Hepatocyte (in vitro differentiated cells): ENCODE results near the gene DHRS3. TPM values are rescaled to one million over a fixed set of nuclear protein-coding genes. Genes with fewer than 3 reads are reported as not detected.
A peak's percentile ranks its signal among the peaks of the same experiment; 100 is the strongest.

ENCODE experiments used
- DNase-seq: peaks from one replicate; pipeline ENCODE4 v3.0.0-alpha.2; 2016; ENCODE audit warnings: low spot score
- H2AFZ ChIP-seq: fragments of 200-600 bp; sonication (generic); 2 replicates; pipeline ENCODE4 v1.6.0; 2016; ENCODE audit warnings: antibody characterized with exemption, mild to moderate bottlenecking
- H3K27ac ChIP-seq: fragments of 200-600 bp; sonication (generic); 2 replicates; pipeline ENCODE4 v1.5.1; 2016; ENCODE audit warnings: mild to moderate bottlenecking
- H3K27me3 ChIP-seq: fragments of 200-600 bp; sonication (generic); 2 replicates; pipeline ENCODE4 v1.6.1; 2016
- H3K36me3 ChIP-seq: fragments of 200-600 bp; sonication (generic); replicated peaks from 2 replicates; pipeline ENCODE4 v1.5.1; 2016; ENCODE audit warnings: low read depth; ENCODE audit not compliant: insufficient read depth
- H3K4me1 ChIP-seq: fragments of 200-600 bp; sonication (generic); 2 replicates; pipeline ENCODE4 v1.5.1; 2016; ENCODE audit warnings: mild to moderate bottlenecking, moderate library complexity; ENCODE audit not compliant: insufficient read depth
- H3K4me2 ChIP-seq: fragments of 200-600 bp; sonication (generic); 2 replicates; pipeline ENCODE4 v1.6.0; 2016
- H3K4me3 ChIP-seq: fragments of 200-600 bp; sonication (generic); 2 replicates; pipeline ENCODE4 v1.5.1; 2016; ENCODE audit warnings: mild to moderate bottlenecking
- H3K79me2 ChIP-seq: fragments of 200-600 bp; sonication (generic); 2 replicates; pipeline ENCODE4 v1.6.0; 2017; ENCODE audit warnings: mild to moderate bottlenecking
- H3K9me2 ChIP-seq: fragments of 200-600 bp; sonication (generic); replicated peaks from 2 replicates; pipeline ENCODE4 v1.6.0; 2017; ENCODE audit warnings: mild to moderate bottlenecking; ENCODE audit not compliant: insufficient read depth
- H3K9me3 ChIP-seq: fragments of 200-600 bp; sonication (generic); 2 replicates; pipeline ENCODE4 v1.5.1; 2016; ENCODE audit warnings: low read depth, mild to moderate bottlenecking
- H4K20me1 ChIP-seq: fragments of 200-600 bp; sonication (generic); 2 replicates; pipeline ENCODE4 v1.6.0; 2016; ENCODE audit warnings: mild to moderate bottlenecking; ENCODE audit not compliant: insufficient read depth, poor library complexity, severe bottlenecking
- EZH2 ChIP-seq: fragments of 200-600 bp; sonication (generic); IDR thresholded peaks from 2 replicates; pipeline ENCODE4 v1.6.1; 2016; ENCODE audit warnings: antibody characterized with exemption, mild to moderate bottlenecking, borderline replicate concordance
- EZH2phosphoT487 ChIP-seq: fragments of 200-600 bp; sonication (generic); IDR thresholded peaks from one replicate; pipeline ENCODE4 v1.6.1; 2018; ENCODE audit warnings: antibody characterized with exemption, mild to moderate bottlenecking, low read depth, moderate library complexity; ENCODE audit not compliant: unreplicated experiment, severe bottlenecking
- WGBS: methylation state at CpG from one replicate; pipeline ENCODE4 v1.1.6; 2016; ENCODE audit warnings: low lambda C conversion rate; ENCODE audit errors: missing lambda C conversion rate; 5-methylcytosine and 5-hydroxymethylcytosine counted together
- polyA plus RNA-seq: library from polyadenylated mRNA; unstranded; fragments of >200 nt; fragmentation: Nextera tagmentation; extraction: Ambion mirVana; gene quantifications from 2 replicates; pipeline ENCODE4 v1.2.1, GENCODE V29; 2016
- total RNA-seq: library from RNA; depleted of rRNA; stranded (reverse); fragments of >200 nt; gene quantifications from 2 replicates; pipeline ENCODE4 v1.2.3, GENCODE V29; 2014
- TF ChIP-seq, protein P1 (sequence below): fragments of 200-600 bp; sonication (generic); IDR thresholded peaks from 2 replicates; pipeline ENCODE4 v1.5.1; 2016; ENCODE audit warnings: antibody characterized with exemption, mild to moderate bottlenecking; ENCODE audit not compliant: poor library complexity

Gene DHRS3
- total and polyA plus RNA-seq, 2 experiments from 2014 or later, result 75.9 to 103 TPM

DNA sequence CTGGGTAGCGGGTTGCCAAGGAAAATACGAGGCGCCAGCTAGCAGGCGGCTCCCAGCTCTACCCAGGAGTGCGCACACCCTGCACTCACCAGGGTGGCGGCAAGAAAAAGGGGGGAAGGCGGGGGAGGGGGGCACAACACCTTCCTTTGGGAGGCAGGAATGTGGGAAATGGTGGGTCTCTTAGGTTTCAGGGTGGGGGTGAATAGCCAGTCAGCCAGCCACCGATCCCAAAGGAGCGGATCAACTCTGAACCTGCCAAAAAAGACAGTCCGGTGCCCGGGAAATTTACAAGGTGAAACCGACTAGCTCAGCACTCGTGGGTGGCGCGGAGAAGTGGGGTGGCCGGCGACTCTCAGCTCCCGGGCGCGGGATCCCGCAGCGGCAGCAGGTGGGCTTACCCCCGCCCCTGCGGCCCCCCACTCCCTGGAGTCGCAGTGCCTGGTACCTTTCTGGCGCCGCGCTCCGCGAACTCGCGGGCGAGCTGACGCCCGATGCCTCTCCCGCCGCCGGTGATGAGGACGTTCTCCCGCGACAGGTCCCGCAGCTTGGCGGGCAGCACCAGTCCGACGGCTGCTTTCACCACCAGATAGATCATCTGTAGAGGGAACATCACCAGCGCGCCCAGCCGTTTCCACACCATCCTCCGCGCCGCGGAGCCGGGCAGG lies 1.2 kb downstream of the DHRS3 start:
- H3K4me2 ChIP-seq, result peak overlapping the region; percentile 85
- no peaks in the 10 kb centered on the region for H3K27me3 ChIP-seq
- H3K9me2 ChIP-seq, result no peaks in the 10 kb centered on the region
- no peaks in the 10 kb centered on the region for H3K36me3 ChIP-seq
- H2AFZ ChIP-seq, result peak overlapping the region; percentile 33
- peaks cover 37% of the 10 kb centered on the region for H3K4me1 ChIP-seq
- peaks cover 54% of the 10 kb centered on the region for H3K79me2 ChIP-seq
- TF ChIP-seq EZH2phosphoT487 (no peak), EZH2 (no peak)
- TF ChIP-seq, protein P1, sequence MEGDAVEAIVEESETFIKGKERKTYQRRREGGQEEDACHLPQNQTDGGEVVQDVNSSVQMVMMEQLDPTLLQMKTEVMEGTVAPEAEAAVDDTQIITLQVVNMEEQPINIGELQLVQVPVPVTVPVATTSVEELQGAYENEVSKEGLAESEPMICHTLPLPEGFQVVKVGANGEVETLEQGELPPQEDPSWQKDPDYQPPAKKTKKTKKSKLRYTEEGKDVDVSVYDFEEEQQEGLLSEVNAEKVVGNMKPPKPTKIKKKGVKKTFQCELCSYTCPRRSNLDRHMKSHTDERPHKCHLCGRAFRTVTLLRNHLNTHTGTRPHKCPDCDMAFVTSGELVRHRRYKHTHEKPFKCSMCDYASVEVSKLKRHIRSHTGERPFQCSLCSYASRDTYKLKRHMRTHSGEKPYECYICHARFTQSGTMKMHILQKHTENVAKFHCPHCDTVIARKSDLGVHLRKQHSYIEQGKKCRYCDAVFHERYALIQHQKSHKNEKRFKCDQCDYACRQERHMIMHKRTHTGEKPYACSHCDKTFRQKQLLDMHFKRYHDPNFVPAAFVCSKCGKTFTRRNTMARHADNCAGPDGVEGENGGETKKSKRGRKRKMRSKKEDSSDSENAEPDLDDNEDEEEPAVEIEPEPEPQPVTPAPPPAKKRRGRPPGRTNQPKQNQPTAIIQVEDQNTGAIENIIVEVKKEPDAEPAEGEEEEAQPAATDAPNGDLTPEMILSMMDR, result no peak
- DNase-seq, result peak; percentile 47
- 2% methylated on average over 46 of the region's 53 CpGs for WGBS
- peak overlapping the region; percentile 97 for H3K27ac ChIP-seq
- peak overlapping the region; percentile 62 for H3K4me3 ChIP-seq
- peaks cover 10% of the 10 kb centered on the region for H4K20me1 ChIP-seq
- no peaks in the 10 kb centered on the region for H3K9me3 ChIP-seq

DNA sequence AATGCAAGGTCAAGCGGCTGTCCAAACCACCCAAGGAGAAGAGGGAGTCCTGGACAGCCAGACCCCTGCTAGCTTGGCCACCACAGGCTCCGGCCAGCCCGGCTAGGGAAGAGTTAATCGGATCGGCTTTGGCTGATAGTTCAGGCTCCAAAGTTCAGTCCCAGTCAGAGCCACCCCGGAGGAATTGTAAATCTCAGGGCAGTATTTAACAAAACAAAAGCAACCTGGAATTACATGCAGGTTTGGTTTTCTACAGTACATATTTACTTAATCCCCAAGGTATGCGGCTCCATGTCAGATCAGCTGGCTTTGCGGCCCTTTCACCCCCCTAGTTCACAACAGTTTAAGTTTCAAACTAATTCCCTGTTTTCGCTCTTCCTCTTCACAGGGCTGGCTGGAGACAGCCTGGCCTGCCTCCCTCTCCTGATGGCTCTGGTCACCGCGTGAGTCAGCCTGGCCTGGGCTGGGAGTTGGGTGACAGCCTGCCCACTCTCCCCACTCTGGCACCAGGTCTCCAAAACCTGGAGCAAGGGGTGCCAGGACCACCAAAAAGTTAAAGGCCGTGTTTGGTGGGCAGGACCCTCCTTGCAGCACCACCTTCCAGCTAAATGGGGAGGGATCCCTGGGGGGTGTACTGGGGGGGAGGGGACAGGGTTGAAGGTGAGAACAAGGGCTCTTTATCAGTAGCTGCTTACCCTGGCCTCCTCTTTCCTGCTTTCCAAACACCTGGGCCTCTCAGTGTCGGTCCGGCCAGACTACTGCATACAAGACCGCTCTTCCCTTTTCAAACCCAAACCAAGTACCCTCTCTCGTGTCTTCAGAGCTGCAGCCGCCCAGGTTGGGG lies 1.9 kb downstream of the DHRS3 start:
- no peaks in the 10 kb centered on the region for H3K27me3 ChIP-seq
- peak overlapping the region; percentile 97 for H3K27ac ChIP-seq
- peak overlapping the region; percentile 62 for H3K4me3 ChIP-seq
- no peak overlapping the region for H2AFZ ChIP-seq
- H3K9me3 ChIP-seq, result no peaks in the 10 kb centered on the region
- TF ChIP-seq, protein P1, result no peak
- TF ChIP-seq EZH2 (no peak), EZH2phosphoT487 (no peak)
- H3K9me2 ChIP-seq, result no peaks in the 10 kb centered on the region
- WGBS, result 1% methylated on average over 17 of the region's 17 CpGs
- peaks cover 3% of the 10 kb centered on the region for H3K36me3 ChIP-seq
- peaks cover 61% of the 10 kb centered on the region for H3K79me2 ChIP-seq
- H4K20me1 ChIP-seq, result peaks cover 10% of the 10 kb centered on the region
- peaks cover 34% of the 10 kb centered on the region for H3K4me1 ChIP-seq
- peak; percentile 81 for DNase-seq
- H3K4me2 ChIP-seq, result peak overlapping the region; percentile 85

DNA sequence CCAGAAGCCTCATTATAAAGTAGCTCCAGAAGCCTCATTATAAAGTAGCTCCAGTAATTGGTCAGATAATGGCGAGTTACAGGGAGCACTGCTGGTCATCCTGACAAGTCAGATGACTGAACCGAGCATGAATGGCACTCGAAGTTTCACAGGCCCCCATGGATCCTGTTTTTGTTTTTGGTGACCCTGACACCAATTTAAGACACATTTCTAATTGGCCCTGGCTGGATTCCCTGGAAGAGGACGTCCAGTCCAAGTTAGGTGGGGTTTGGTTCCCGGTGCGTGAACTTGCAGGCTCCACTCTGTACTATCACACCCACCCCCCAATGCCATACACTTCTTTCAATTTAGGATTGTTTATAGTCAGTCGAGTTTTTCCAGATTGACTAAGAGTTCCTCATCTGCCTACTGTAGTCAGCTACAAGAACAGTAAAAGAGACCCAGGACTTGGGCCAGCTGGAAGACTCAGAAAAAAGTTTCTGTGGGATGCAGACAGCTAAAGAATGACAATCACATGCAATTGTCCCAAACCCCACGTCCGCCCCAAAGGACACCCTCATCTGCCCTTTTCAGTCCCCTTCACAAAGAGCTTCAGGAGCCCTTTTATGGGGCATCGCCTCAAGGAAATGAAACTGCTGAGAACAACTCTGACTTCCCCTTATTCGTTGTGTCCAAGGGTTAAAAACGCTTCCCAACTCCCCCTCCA lies 2.7 kb downstream of the DHRS3 start:
- peak overlapping the region; percentile 97 for H3K27ac ChIP-seq
- no peak overlapping the region for H2AFZ ChIP-seq
- H4K20me1 ChIP-seq, result peaks cover 10% of the 10 kb centered on the region
- H3K36me3 ChIP-seq, result peaks cover 3% of the 10 kb centered on the region
- peak overlapping the region; percentile 62 for H3K4me3 ChIP-seq
- DNase-seq, result no peak
- peaks cover 35% of the 10 kb centered on the region for H3K4me1 ChIP-seq
- H3K27me3 ChIP-seq, result no peaks in the 10 kb centered on the region
- no peaks in the 10 kb centered on the region for H3K9me3 ChIP-seq
- H3K9me2 ChIP-seq, result no peaks in the 10 kb centered on the region
- peak overlapping the region; percentile 85 for H3K4me2 ChIP-seq
- peaks cover 69% of the 10 kb centered on the region for H3K79me2 ChIP-seq
- WGBS, result 8% methylated on average over 12 of the region's 12 CpGs
- TF ChIP-seq EZH2phosphoT487 (no peak), EZH2 (no peak)
- TF ChIP-seq, protein P1, result no peak
